CD8-positive, alpha-beta memory T cell (primary cell): ENCODE results near the gene PALLD. TPM values are rescaled to one million over a fixed set of nuclear protein-coding genes. Genes with fewer than 3 reads are reported as not detected.

Experiments used
- CTCF ChIA-PET: fragments of 350-600 bp; sonication (Branson Sonifier 250); formaldehyde crosslinking; loops from one replicate; lab custom pipeline; 2021; ENCODE audit warnings: antibody characterized with exemption; lab: Charles Lee
- POLR2A ChIA-PET: fragments of 350-600 bp; sonication (Branson Sonifier 250); formaldehyde crosslinking; loops from one replicate; lab custom pipeline; 2021; ENCODE audit warnings: antibody characterized with exemption; lab: Charles Lee
- DNase-seq, 5 donors: peaks; one replicate each; pipeline versions ENCODE4 v3.0.0 to v3.0.0-alpha.2; 2020 to 2022; ENCODE audit warnings: mixed read lengths in 1 of 5
- H3K27ac ChIP-seq: one replicate; pipeline ENCODE4 v1.7.0; 2013; ENCODE audit warnings: low read depth, mild to moderate bottlenecking, low read length, moderate library complexity
- H3K27me3 ChIP-seq: 2 replicates; pipeline ENCODE4 v1.7.0; 2013; ENCODE audit warnings: low read length, mild to moderate bottlenecking; ENCODE audit not compliant: insufficient read depth, poor library complexity, severe bottlenecking
- H3K36me3 ChIP-seq: 2 replicates; pipeline ENCODE4 v1.7.0; 2013; ENCODE audit warnings: mild to moderate bottlenecking, low read length, moderate library complexity; ENCODE audit not compliant: insufficient read depth
- H3K4me1 ChIP-seq: 2 replicates; pipeline ENCODE4 v1.7.0; 2013; ENCODE audit warnings: mild to moderate bottlenecking, low read length, moderate library complexity; ENCODE audit not compliant: insufficient read depth
- H3K4me3 ChIP-seq: 2 replicates; pipeline ENCODE4 v1.7.0; 2013; ENCODE audit warnings: mild to moderate bottlenecking, low read length
- H3K9me3 ChIP-seq: 2 replicates; pipeline ENCODE4 v1.7.0; 2013; ENCODE audit warnings: mild to moderate bottlenecking, low read length
- H3K27ac Mint-ChIP-seq, 8 donors: one replicate each; pipeline ENCODE4 v1.8.0; 2020 to 2021; ENCODE audit warnings: mixed read lengths in 8 of 8, mild to moderate bottlenecking in 6 of 8, inconsistent platforms in 3 of 8, moderate library complexity in 3 of 8
- H3K27me3 Mint-ChIP-seq, 2 donors: one replicate each; pipeline ENCODE4 v1.8.0; 2020 to 2021; ENCODE audit warnings: mixed read lengths in 2 of 2, mild to moderate bottlenecking in 1 of 2, moderate library complexity in 1 of 2
- H3K36me3 Mint-ChIP-seq, 3 donors: one replicate each; pipeline ENCODE4 v1.8.0; 2020 to 2021; ENCODE audit warnings: mixed read lengths in 3 of 3, inconsistent platforms in 1 of 3, mild to moderate bottlenecking in 1 of 3
- H3K4me1 Mint-ChIP-seq, 3 donors: one replicate each; pipeline ENCODE4 v1.8.0; 2020 to 2021; ENCODE audit warnings: mixed read lengths in 3 of 3, inconsistent platforms in 1 of 3, mild to moderate bottlenecking in 1 of 3
- H3K4me3 Mint-ChIP-seq, 7 donors: one replicate each; pipeline ENCODE4 v1.8.0; 2020 to 2021; ENCODE audit warnings: mixed read lengths in 7 of 7, mild to moderate bottlenecking in 6 of 7, moderate library complexity in 4 of 7, inconsistent platforms in 2 of 7
- H3K9me3 Mint-ChIP-seq, 5 donors: one replicate each; pipeline ENCODE4 v1.8.0; 2020 to 2022; ENCODE audit warnings: mixed read lengths in 5 of 5, mild to moderate bottlenecking in 3 of 5, moderate library complexity in 2 of 5, inconsistent platforms in 1 of 5
- polyA plus RNA-seq: library from polyadenylated mRNA; unstranded; fragments of 300-500 nt; fragmentation: Illumina TruSeq; gene quantifications from one replicate; pipeline ENCODE4 v1.2.3, GENCODE V29; 2021
- total RNA-seq, 2 experiments: library from RNA; stranded (reverse); gene quantifications; one replicate each; pipeline ENCODE4 v1.2.3, GENCODE V29; 2021

PALLD gene
- total and polyA plus RNA-seq, 3 experiments from 2014 or later, result 0.35 to 0.97 (median 0.47) TPM

DNA sequence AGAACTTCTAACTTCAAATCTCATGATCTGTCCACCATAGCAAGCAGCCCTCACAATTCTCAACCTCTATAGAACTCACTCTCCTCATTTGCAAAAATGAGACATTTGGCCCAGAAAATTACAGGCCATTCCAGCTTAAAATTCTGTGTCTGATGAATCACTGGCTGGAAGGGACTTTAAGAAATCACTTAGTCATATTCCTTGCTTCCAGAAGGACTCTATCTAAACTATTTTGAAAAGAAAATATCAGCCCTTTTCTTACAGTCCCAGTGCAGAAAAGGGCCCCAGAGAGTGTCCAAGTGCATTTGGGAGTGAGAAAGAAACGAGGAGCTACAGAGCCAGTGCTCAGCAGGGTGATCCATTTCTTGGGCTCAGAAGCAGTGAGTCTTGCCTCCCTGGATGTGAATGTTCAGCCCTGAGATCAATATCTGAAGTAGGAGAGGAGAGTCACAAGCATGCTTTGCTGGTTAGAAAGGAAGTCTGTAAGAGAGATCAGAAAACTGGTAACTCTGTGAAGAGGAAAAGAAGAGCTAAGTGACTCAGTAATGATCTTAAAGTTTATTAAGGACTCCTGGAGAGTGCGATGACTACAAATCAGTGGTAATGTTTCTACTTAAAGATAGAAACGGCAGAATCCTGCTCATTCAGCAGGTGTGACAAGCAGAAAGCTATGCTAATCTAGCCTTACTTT, 139.8 kb downstream of the PALLD start:
- no peaks in the 10 kb centered on the region for H3K9me3 ChIP-seq
- H3K4me3 ChIP-seq, result no peak overlapping the region
- no peaks in the 10 kb centered on the region for H3K36me3 ChIP-seq
- H3K9me3 Mint-ChIP-seq, result peaks cover 0 to 4% (median 0%) of the 10 kb centered on the region in 5 donors
- peaks cover 28 to 51% of the 10 kb centered on the region in 2 donors for H3K27me3 Mint-ChIP-seq
- H3K27ac Mint-ChIP-seq, result no peak overlapping the region
- DNase-seq, result no peak
- CTCF ChIA-PET, result no interaction called here
- H3K4me1 Mint-ChIP-seq, result peaks cover 4 to 9% (median 6%) of the 10 kb centered on the region in 3 donors
- H3K36me3 Mint-ChIP-seq, result no peaks in the 10 kb centered on the region
- no peaks in the 10 kb centered on the region for H3K4me1 ChIP-seq
- H3K27ac ChIP-seq, result no peak overlapping the region
- no peak overlapping the region for H3K4me3 Mint-ChIP-seq
- POLR2A ChIA-PET, result no interaction called here
- H3K27me3 ChIP-seq, result peaks cover 5% of the 10 kb centered on the region

- no peaks in the 10 kb centered on the region for H3K4me1 Mint-ChIP-seq
- H3K9me3 ChIP-seq, result no peaks in the 10 kb centered on the region
- no peak overlapping the region for H3K27ac Mint-ChIP-seq
- H3K9me3 Mint-ChIP-seq, result peaks cover 0 to 2% (median 0%) of the 10 kb centered on the region in 5 donors
- no peaks in the 10 kb centered on the region for H3K36me3 Mint-ChIP-seq
- CTCF ChIA-PET, result no interaction called here
- no peak overlapping the region for H3K4me3 Mint-ChIP-seq
- peaks cover 5% of the 10 kb centered on the region for H3K27me3 ChIP-seq
- POLR2A ChIA-PET, result no interaction called here
- no peak overlapping the region for H3K4me3 ChIP-seq
- no peaks in the 10 kb centered on the region for H3K4me1 ChIP-seq
- no peaks in the 10 kb centered on the region for H3K36me3 ChIP-seq
- DNase-seq, result no peak
- no peak overlapping the region for H3K27ac ChIP-seq
- peaks cover 25 to 47% of the 10 kb centered on the region in 2 donors for H3K27me3 Mint-ChIP-seq
These were observed 141.3 kb downstream of the PALLD start for GRCh38 chr4:168637872-168638756.

- Histone ChIP-seq H3K27me3 (peaks cover 4% of the 10 kb centered on the region), H3K27ac (no peak overlapping the region), H3K9me3 (no peaks in the 10 kb centered on the region), H3K36me3 (no peaks in the 10 kb centered on the region), H3K4me1 (no peaks in the 10 kb centered on the region), H3K4me3 (no peak overlapping the region)
- Mint-ChIP-seq H3K27ac (no peak overlapping the region), H3K27me3 (peaks cover 21 to 43% of the 10 kb centered on the region in 2 donors), H3K9me3 (peaks cover 0 to 2% (median 0%) of the 10 kb centered on the region in 5 donors), H3K4me3 (no peak overlapping the region), H3K4me1 (no peaks in the 10 kb centered on the region), H3K36me3 (no peaks in the 10 kb centered on the region)
- CTCF ChIA-PET, result no interaction called here
- no peak for DNase-seq
- POLR2A ChIA-PET, result no interaction called here
These were observed 143.1 kb downstream of the PALLD start for GRCh38 chr4:168639914-168640313.

GRCh38 chr4:168641811-168642140, 144.9 kb downstream of the PALLD start:
- Mint-ChIP-seq H3K4me3 (no peak overlapping the region), H3K9me3 (peaks cover 0 to 2% (median 0%) of the 10 kb centered on the region in 5 donors), H3K27me3 (peaks cover 14 to 34% of the 10 kb centered on the region in 2 donors), H3K27ac (no peak overlapping the region), H3K36me3 (no peaks in the 10 kb centered on the region), H3K4me1 (no peaks in the 10 kb centered on the region)
- ChIA-PET CTCF (no interaction called here), POLR2A (no interaction called here)
- Histone ChIP-seq H3K27ac (no peak overlapping the region), H3K9me3 (no peaks in the 10 kb centered on the region), H3K4me3 (no peak overlapping the region), H3K27me3 (no peaks in the 10 kb centered on the region), H3K4me1 (no peaks in the 10 kb centered on the region), H3K36me3 (no peaks in the 10 kb centered on the region)
- no peak for DNase-seq

- ChIA-PET POLR2A (no interaction called here), CTCF (no interaction called here)
- H3K4me1 Mint-ChIP-seq, result no peaks in the 10 kb centered on the region
- H3K4me1 ChIP-seq, result no peaks in the 10 kb centered on the region
- no peaks in the 10 kb centered on the region for H3K36me3 ChIP-seq
- no peak for DNase-seq
- H3K27me3 Mint-ChIP-seq, result peaks cover 13 to 34% of the 10 kb centered on the region in 2 donors
- peaks cover 0 to 2% (median 0%) of the 10 kb centered on the region in 5 donors for H3K9me3 Mint-ChIP-seq
- no peaks in the 10 kb centered on the region for H3K27me3 ChIP-seq
- no peaks in the 10 kb centered on the region for H3K9me3 ChIP-seq
- H3K27ac ChIP-seq, result no peak overlapping the region
- no peaks in the 10 kb centered on the region for H3K36me3 Mint-ChIP-seq
- no peak overlapping the region for H3K27ac Mint-ChIP-seq
- no peak overlapping the region for H3K4me3 Mint-ChIP-seq
- H3K4me3 ChIP-seq, result no peak overlapping the region
These were observed 145.7 kb downstream of the PALLD start for GRCh38 chr4:168642591-168642990.

DNA sequence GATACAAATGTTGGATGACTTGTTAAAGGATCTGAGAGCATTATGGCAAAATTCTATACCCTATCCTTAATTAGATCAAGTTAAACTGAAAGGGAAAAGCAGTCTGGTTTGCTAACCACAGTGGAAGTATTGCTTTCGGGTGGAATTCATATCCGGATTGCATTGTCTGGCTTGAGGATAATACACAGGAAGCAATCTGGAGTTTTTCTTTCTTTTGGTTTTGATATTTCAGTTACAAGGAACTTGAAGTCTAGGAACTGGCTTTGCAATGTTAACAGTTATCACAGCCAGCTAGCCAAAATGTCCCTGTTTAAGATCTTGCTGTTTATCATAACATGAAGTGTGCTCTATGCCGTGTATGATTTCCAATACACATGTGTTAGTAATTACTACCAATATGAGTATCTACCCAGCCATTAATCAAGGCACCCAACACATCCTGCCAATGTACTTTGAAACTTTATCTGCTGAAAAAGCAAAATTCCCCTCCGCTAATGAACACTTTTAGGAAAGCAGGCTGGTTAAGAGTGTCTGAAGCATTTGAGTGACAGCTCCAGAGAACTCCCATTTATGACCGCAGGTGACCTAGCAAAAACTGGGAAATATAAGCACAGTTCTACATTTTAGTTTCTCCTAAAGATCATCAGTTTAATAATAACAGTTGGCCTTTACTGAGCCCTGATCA, 146.4 kb downstream of the PALLD start:
- Histone ChIP-seq H3K27ac (no peak overlapping the region), H3K4me1 (no peaks in the 10 kb centered on the region), H3K27me3 (no peaks in the 10 kb centered on the region), H3K4me3 (no peak overlapping the region), H3K9me3 (no peaks in the 10 kb centered on the region), H3K36me3 (no peaks in the 10 kb centered on the region)
- no peak overlapping the region for H3K27ac Mint-ChIP-seq
- no peaks in the 10 kb centered on the region for H3K36me3 Mint-ChIP-seq
- DNase-seq, result no peak
- ChIA-PET CTCF (no interaction called here), POLR2A (no interaction called here)
- H3K27me3 Mint-ChIP-seq, result peaks cover 13 to 34% of the 10 kb centered on the region in 2 donors
- peaks cover 0 to 2% (median 0%) of the 10 kb centered on the region in 5 donors for H3K9me3 Mint-ChIP-seq
- no peaks in the 10 kb centered on the region for H3K4me1 Mint-ChIP-seq
- no peak overlapping the region for H3K4me3 Mint-ChIP-seq

DNA sequence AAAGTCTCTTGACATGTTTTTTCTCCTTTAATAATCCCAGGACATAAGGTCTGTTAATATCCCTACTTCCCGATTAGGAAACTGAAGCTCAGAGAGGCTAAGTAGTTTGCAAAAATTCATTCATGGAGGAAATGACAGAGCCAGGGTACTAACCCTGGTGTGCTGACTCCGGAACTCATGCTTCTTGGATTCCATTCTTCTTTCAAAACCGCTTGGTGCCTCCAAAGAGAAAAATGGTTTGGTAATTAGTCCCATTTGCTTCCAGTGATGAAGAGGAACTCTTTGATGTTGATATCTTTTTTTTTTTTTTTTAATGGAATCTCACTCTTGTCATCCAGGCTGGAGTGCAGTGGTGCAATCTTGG, 146.9 kb downstream of the PALLD start:
- no peak overlapping the region for H3K4me3 Mint-ChIP-seq
- Histone ChIP-seq H3K36me3 (no peaks in the 10 kb centered on the region), H3K4me3 (no peak overlapping the region), H3K4me1 (no peaks in the 10 kb centered on the region), H3K9me3 (no peaks in the 10 kb centered on the region), H3K27me3 (no peaks in the 10 kb centered on the region), H3K27ac (no peak overlapping the region)
- CTCF ChIA-PET, result no interaction called here
- no peaks in the 10 kb centered on the region for H3K4me1 Mint-ChIP-seq
- H3K27me3 Mint-ChIP-seq, result peaks cover 13 to 34% of the 10 kb centered on the region in 2 donors
- DNase-seq, result no peak
- POLR2A ChIA-PET, result no interaction called here
- H3K27ac Mint-ChIP-seq, result no peak overlapping the region
- H3K9me3 Mint-ChIP-seq, result peaks cover 0 to 2% (median 0%) of the 10 kb centered on the region in 5 donors
- H3K36me3 Mint-ChIP-seq, result no peaks in the 10 kb centered on the region
